ENCODE data around the gene NPS. TPM values are rescaled to one million over a fixed set of nuclear protein-coding genes. Genes with fewer than 3 reads are reported as not detected.

Gene NPS
- total RNA-seq, 6 experiments from 2014 or later = not detected

GRCh38 chr10:127600479-127600878, 51.4 kb downstream of the NPS start:
- intact Hi-C loops (cut with DNase I) = no loop called here
- Histone ChIP-seq H3K4me3 (no peak overlapping the region), H3K27ac (no peak overlapping the region), H3K36me3 (no peaks in the 10 kb centered on the region), H3K9me3 (no peaks in the 10 kb centered on the region), H3K4me1 (no peaks in the 10 kb centered on the region), H3K27me3 (no peaks in the 10 kb centered on the region)
- ATAC-seq (no peak), DNase-seq (no peak)
- WGBS (ENCODE audit: insufficient coverage, low coverage, low lambda C conversion rate, missing lambda C conversion rate) = 24% methylated on average over 11 of the region's 11 CpGs
- TF ChIP-seq POLR2A (IDR thresholded peaks at IDR 0.05) = no peak
- TF ChIP-seq, protein P1, sequence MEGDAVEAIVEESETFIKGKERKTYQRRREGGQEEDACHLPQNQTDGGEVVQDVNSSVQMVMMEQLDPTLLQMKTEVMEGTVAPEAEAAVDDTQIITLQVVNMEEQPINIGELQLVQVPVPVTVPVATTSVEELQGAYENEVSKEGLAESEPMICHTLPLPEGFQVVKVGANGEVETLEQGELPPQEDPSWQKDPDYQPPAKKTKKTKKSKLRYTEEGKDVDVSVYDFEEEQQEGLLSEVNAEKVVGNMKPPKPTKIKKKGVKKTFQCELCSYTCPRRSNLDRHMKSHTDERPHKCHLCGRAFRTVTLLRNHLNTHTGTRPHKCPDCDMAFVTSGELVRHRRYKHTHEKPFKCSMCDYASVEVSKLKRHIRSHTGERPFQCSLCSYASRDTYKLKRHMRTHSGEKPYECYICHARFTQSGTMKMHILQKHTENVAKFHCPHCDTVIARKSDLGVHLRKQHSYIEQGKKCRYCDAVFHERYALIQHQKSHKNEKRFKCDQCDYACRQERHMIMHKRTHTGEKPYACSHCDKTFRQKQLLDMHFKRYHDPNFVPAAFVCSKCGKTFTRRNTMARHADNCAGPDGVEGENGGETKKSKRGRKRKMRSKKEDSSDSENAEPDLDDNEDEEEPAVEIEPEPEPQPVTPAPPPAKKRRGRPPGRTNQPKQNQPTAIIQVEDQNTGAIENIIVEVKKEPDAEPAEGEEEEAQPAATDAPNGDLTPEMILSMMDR (IDR thresholded peaks at IDR 0.05) = no peak

Other genes with a start within 250 kb of the NPS start
- not detected for gene FOXI2, start 187.9 kb downstream of the NPS start, total RNA-seq